HEK293T (cell line): ENCODE results near the gene PKLR.
A peak's percentile ranks its signal among the peaks of the same experiment; 100 is the strongest.

Source experiments
- ELF4 ChIP-seq: fragments of 450-650 bp; IDR thresholded peaks from 2 replicates; pipeline ENCODE4 v1.6.1; 2017; ENCODE audit warnings: antibody characterized with exemption
- SP1 ChIP-seq: fragments of 450-650 bp; IDR thresholded peaks from 2 replicates; pipeline ENCODE4 v1.6.1; 2017

DNA sequence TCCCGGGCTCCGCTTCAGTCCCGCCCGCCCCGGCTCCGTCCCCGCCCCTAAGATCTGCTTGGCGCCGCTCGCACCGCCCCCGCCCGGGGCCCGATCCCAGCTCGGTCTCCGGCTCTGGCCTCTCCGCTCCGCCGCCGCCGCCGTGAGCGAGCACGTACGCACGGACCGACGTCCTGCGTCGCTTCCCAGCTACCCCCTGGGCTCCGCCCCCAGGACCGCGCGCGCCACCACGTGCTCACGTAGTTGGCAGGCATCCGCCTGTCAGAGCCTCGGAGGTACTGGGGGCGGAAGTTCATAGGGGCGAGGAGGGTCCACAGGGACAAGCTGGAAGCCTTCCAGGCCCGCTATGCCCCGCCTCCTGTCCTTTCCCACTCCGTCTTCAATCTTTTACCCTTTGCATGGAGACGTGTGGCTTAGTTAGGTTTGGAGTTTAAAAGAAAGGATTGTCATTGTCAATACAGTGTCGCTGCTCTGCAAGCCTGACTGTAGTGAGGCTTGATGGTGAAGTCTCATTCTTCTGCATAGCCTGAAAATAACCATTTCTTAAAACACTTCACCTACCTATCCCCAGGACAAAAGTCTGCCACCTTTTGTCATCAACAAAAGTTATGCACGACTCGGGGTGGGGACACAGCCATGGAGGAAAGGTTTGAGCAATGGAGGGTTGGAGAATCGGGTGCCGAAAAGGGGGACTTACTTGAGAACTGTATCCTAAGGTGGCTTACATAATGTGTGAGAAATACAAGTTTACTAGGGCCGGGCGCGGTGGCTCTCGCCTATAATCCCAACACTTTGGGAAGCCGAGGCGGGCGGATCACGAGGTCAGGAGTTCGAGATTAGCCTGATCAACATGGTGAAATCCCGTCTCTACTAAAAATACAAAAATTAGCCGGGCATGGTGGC is 27.6 kb downstream of the PKLR start, which contains the start of gene CLK2:
- no peak for TF ChIP-seq SP1
- TF ChIP-seq ELF4: peak; percentile 55; the same call in 1 of the 2 replicates
